Bronchial epithelial cell (primary cell): ENCODE results near the gene AMPD2. TPM values are rescaled to one million over a fixed set of nuclear protein-coding genes. Genes with fewer than 3 reads are reported as not detected.

Source experiments
- DNase-seq: peaks from one replicate; pipeline ENCODE4 v3.0.0-alpha.2; 2010; ENCODE audit warnings: low read depth
- FAIRE-seq: peaks from 2 replicates; lab custom pipeline; 2011; peaks lifted over from hg19 to GRCh38; lab: Jason Lieb, UNC
- H3K27me3 ChIP-seq: 2 replicates; pipeline ENCODE4 v1.5.1; 2011; ENCODE audit warnings: low read length; ENCODE audit not compliant: control insufficient read depth, insufficient read depth
- H3K36me3 ChIP-seq: 2 replicates; pipeline ENCODE4 v1.5.1; 2011; ENCODE audit warnings: low read length; ENCODE audit not compliant: control insufficient read depth, insufficient read depth
- H3K4me3 ChIP-seq: 2 replicates; pipeline ENCODE4 v1.5.1; 2011; ENCODE audit warnings: mild to moderate bottlenecking, low read depth, low read length, control low read depth
- CTCF ChIP-seq: IDR thresholded peaks from 2 replicates; pipeline ENCODE4 v1.5.1; 2011; ENCODE audit warnings: mild to moderate bottlenecking, moderate library complexity, low read length, control low read depth, inconsistent platforms; ENCODE audit not compliant: insufficient read depth, severe bottlenecking
- total RNA-seq: library from RNA; depleted of rRNA; stranded (reverse); fragments of >200 nt; gene quantifications from 2 replicates; pipeline ENCODE4 v1.2.1, GENCODE V29; 2014

The AMPD2 gene
- total RNA-seq, 1 donor from 2014 or later = 21.9 TPM

- DNase-seq = no peak
- TF ChIP-seq CTCF = no peak
- no peak for FAIRE-seq
- no peaks in the 10 kb centered on the region for H3K36me3 ChIP-seq
- no peaks in the 10 kb centered on the region for H3K27me3 ChIP-seq
- no peak overlapping the region for H3K4me3 ChIP-seq
These were observed 32.8 kb downstream of the AMPD2 start for GRCh38 chr1:109652402-109652801.

GRCh38 chr1:109653306-109653705 lies 33.7 kb downstream of the AMPD2 start:
- DNase-seq (no peak), FAIRE-seq (no peak)
- TF ChIP-seq CTCF = no peak
- no peak overlapping the region for H3K4me3 ChIP-seq
- no peaks in the 10 kb centered on the region for H3K27me3 ChIP-seq
- H3K36me3 ChIP-seq = no peaks in the 10 kb centered on the region

GRCh38 chr1:109654519-109654918 lies 34.9 kb downstream of the AMPD2 start:
- TF ChIP-seq CTCF = no peak
- H3K4me3 ChIP-seq = no peak overlapping the region
- no peak for DNase-seq
- no peaks in the 10 kb centered on the region for H3K36me3 ChIP-seq
- no peak for FAIRE-seq
- H3K27me3 ChIP-seq = no peaks in the 10 kb centered on the region

- peak; percentile 11 for TF ChIP-seq CTCF
- DNase-seq (peak; percentile 25), FAIRE-seq (no peak)
- no peaks in the 10 kb centered on the region for H3K27me3 ChIP-seq
- H3K36me3 ChIP-seq = no peaks in the 10 kb centered on the region
- peak within 1 kb of the TSS; percentile 55 for H3K4me3 ChIP-seq
These were observed 36.2 kb downstream of the AMPD2 start, which contains the start of gene GSTM4 for GRCh38 chr1:109655615-109656519. TSS of gene GSTM4 (plus strand) at chr1:109656099. CDS start at chr1:109656390, 291 bp downstream.

- no peak for TF ChIP-seq CTCF
- FAIRE-seq = no peak
These were observed 37.8 kb downstream of the AMPD2 start for GRCh38 chr1:109657395-109657794.

More at GRCh38 chr1:109657395-109657794, 37.8 kb downstream of the AMPD2 start:
- Histone ChIP-seq H3K27me3 (no peaks in the 10 kb centered on the region), H3K36me3 (no peaks in the 10 kb centered on the region), H3K4me3 (no peak overlapping the region)
- no peak for DNase-seq
